Esophagus muscularis mucosa (tissue), 4 donors: ENCODE results near the gene PCDHA8. TPM values are rescaled to one million over a fixed set of nuclear protein-coding genes. Genes with fewer than 3 reads are reported as not detected.
A peak's percentile ranks its signal among the peaks of the same experiment; 100 is the strongest.

Experiments
- DNase-seq: peaks from one replicate; pipeline ENCODE4 v3.0.0-alpha.2; 2017; ENCODE audit errors: extremely low spot score
- H3K27ac ChIP-seq, 4 donors: fragments of 200-600 bp; sonication (generic); replicated peaks in 1 of 4; 1 replicate in 3 of 4; 2 replicates in 1 of 4; pipeline ENCODE4 v1.5.1; 2016 to 2019; ENCODE audit warnings: mild to moderate bottlenecking in 1 of 4
- H3K27me3 ChIP-seq, 4 donors: fragments of 200-600 bp; sonication (generic); one replicate each; pipeline versions ENCODE4 v1.5.1 to v1.6.0; 2016 to 2019
- H3K36me3 ChIP-seq, 4 donors: fragments of 200-600 bp; sonication (generic); one replicate each; pipeline ENCODE4 v1.5.1; 2016 to 2019
- H3K4me1 ChIP-seq, 4 donors: fragments of 200-600 bp; sonication (generic); one replicate each; pipeline ENCODE4 v1.5.1; 2016 to 2019
- H3K4me3 ChIP-seq, 4 donors: fragments of 200-600 bp; sonication (generic); 1 replicate in 2 of 4; 2 replicates in 2 of 4; pipeline ENCODE4 v1.5.1; 2016 to 2019; ENCODE audit warnings: mild to moderate bottlenecking in 4 of 4, moderate library complexity in 1 of 4
- H3K9me3 ChIP-seq, 4 donors: fragments of 200-600 bp; sonication (generic); 1 replicate in 3 of 4; 2 replicates in 1 of 4; pipeline ENCODE4 v1.5.1; 2016 to 2019
- CTCF ChIP-seq, 3 experiments: fragments of 200-600 bp in 2 of 3; fragments of 450-650 bp in 1 of 3; sonication (generic) in 2 of 3; IDR thresholded peaks; one replicate each; pipeline ENCODE4 v1.5.1; 2017 to 2019; ENCODE audit warnings: antibody characterized with exemption in 3 of 3, mild to moderate bottlenecking in 2 of 3, moderate library complexity in 1 of 3
- EP300 ChIP-seq: sonication (generic); formaldehyde crosslinking; IDR thresholded peaks from one replicate; pipeline ENCODE4 v1.6.1; 2017; ENCODE audit warnings: antibody characterized with exemption
- POLR2A ChIP-seq: fragments of 450-650 bp; IDR thresholded peaks from one replicate; pipeline ENCODE4 v1.6.1; 2017; ENCODE audit warnings: antibody characterized with exemption, moderate library complexity, mild to moderate bottlenecking, low read depth
- POLR2AphosphoS5 ChIP-seq, 2 donors: sonication (generic); formaldehyde crosslinking; IDR thresholded peaks; one replicate each; pipeline ENCODE4 v1.6.1; 2017; ENCODE audit warnings: antibody characterized with exemption in 2 of 2
- WGBS: methylation state at CpG from one replicate; pipeline ENCODE4 v1.1.5; 2018; 5-methylcytosine and 5-hydroxymethylcytosine counted together
- intact Hi-C: fragments of 100-400 bp; cut with DNase I; formaldehyde crosslinking; loops from one replicate; pipeline ENCODE4 v1.15.1; 2023
- total RNA-seq, 4 donors: library from RNA; depleted of rRNA; stranded (reverse); fragments of >200 nt; gene quantifications; one replicate each; pipeline versions ENCODE4 v1.1.0 to v1.2.1, GENCODE V29; 2016

PCDHA8 gene
- total RNA-seq, 4 donors from 2014 or later = 0.29 to 0.83 TPM; not detected in 2

GRCh38 chr5:140877262-140877581 is 36.2 kb downstream of the PCDHA8 start:
- H3K36me3 ChIP-seq = no peaks in the 10 kb centered on the region
- WGBS = no CpG with 5 or more reads among the region's 37 CpGs
- TF ChIP-seq POLR2A = no peak
- no peak for TF ChIP-seq EP300
- no peak for TF ChIP-seq CTCF (IDR thresholded peaks at IDR 0.05)
- TF ChIP-seq POLR2AphosphoS5 (IDR thresholded peaks at IDR 0.05) = no peak
- intact Hi-C loops = no loop called here
- no peaks in the 10 kb centered on the region for H3K4me1 ChIP-seq
- DNase-seq = no peak
- H3K4me3 ChIP-seq = no peak overlapping the region
- no peak overlapping the region for H3K27ac ChIP-seq
- H3K9me3 ChIP-seq = peaks cover 0 to 33% (median 14%) of the 10 kb centered on the region in 4 donors
- H3K27me3 ChIP-seq = peaks cover 0 to 68% (median 5%) of the 10 kb centered on the region in 4 donors

- H3K9me3 ChIP-seq = peaks cover 0 to 35% (median 11%) of the 10 kb centered on the region in 4 donors
Observed at GRCh38 chr5:140881889-140882590, 41.1 kb downstream of the PCDHA8 start, which contains the start of gene PCDHA13. Gene PCDHA13, plus strand, starts transcription at chr5:140882124. Its CDS starts 145 bp downstream, at chr5:140882269.

GRCh38 chr5:140882591-140882899 is 41.6 kb downstream of the PCDHA8 start:
- intact Hi-C loops = loop anchor here (1.0 to 5.0 kb wide), 2 partner anchors 45 to 159 kb away; partner anchors contain the start of gene PCDHAC1
- no peak for DNase-seq
- H3K9me3 ChIP-seq = peaks cover 0 to 30% (median 8%) of the 10 kb centered on the region in 4 donors
- no peak for TF ChIP-seq POLR2AphosphoS5 (IDR thresholded peaks at IDR 0.05)
- TF ChIP-seq CTCF (IDR thresholded peaks at IDR 0.05) = peak; percentile 24 to 51 (median 41)
- WGBS = 16% methylated on average over 12 of the region's 12 CpGs
- H3K36me3 ChIP-seq = no peaks in the 10 kb centered on the region
- H3K4me1 ChIP-seq = peaks cover 0 to 14% (median 8%) of the 10 kb centered on the region in 4 donors
- H3K27me3 ChIP-seq = peaks cover 0 to 46% (median 0%) of the 10 kb centered on the region in 4 donors
- H3K4me3 ChIP-seq = peak overlapping the region; percentile 41 to 56 (median 49)
- peak overlapping the region in 2 of 4 donors; percentile 9 to 24 for H3K27ac ChIP-seq

More at GRCh38 chr5:140881889-140882590, 41.1 kb downstream of the PCDHA8 start, which contains the start of gene PCDHA13:
- H3K36me3 ChIP-seq = no peaks in the 10 kb centered on the region
- intact Hi-C loops = loop anchor here (1.0 to 5.0 kb wide), 2 partner anchors 45 to 159 kb away; partner anchors contain the start of gene PCDHAC1
- peaks cover 0 to 51% (median 0%) of the 10 kb centered on the region in 4 donors for H3K27me3 ChIP-seq
- WGBS = 15% methylated on average over 22 of the region's 35 CpGs
- TF ChIP-seq POLR2AphosphoS5 (IDR thresholded peaks at IDR 0.05) (no peak), CTCF (IDR thresholded peaks at IDR 0.05) (peak; percentile 40 to 65 (median 57)), POLR2A (no peak), EP300 (no peak)
- DNase-seq = no peak
- peaks cover 0 to 14% (median 8%) of the 10 kb centered on the region in 4 donors for H3K4me1 ChIP-seq
- H3K27ac ChIP-seq = peak within 1 kb of the TSS in 3 of 4 donors; percentile 7 to 24 (median 9)
- H3K4me3 ChIP-seq = peak within 1 kb of the TSS; percentile 41 to 56 (median 49)

- Histone ChIP-seq H3K9me3 (peaks cover 0 to 25% (median 7%) of the 10 kb centered on the region in 4 donors), H3K27me3 (peaks cover 0 to 38% (median 0%) of the 10 kb centered on the region in 4 donors), H3K36me3 (no peaks in the 10 kb centered on the region), H3K4me1 (peaks cover 0 to 14% (median 8%) of the 10 kb centered on the region in 4 donors), H3K27ac (no peak overlapping the region), H3K4me3 (no peak overlapping the region)
- DNase-seq = no peak
- intact Hi-C loops = loop anchor here (5.0 kb wide), 1 partner anchor 44 kb away; the partner anchor contains the start of gene PCDHAC1
- 54% methylated on average over 29 of the region's 41 CpGs for WGBS
- TF ChIP-seq CTCF (IDR thresholded peaks at IDR 0.05) (no peak), EP300 (no peak), POLR2AphosphoS5 (IDR thresholded peaks at IDR 0.05) (no peak), POLR2A (no peak)
Observed at GRCh38 chr5:140883373-140883772, 42.4 kb downstream of the PCDHA8 start.
